Activated CD8-positive, alpha-beta memory T cell treated with anti-CD3 and anti-CD28 coated beads, Interleukin-2, amount 50 U/mL, for 48 hours (primary cell): Measurements from ENCODE around the gene PAM.

Experiments used
- DNase-seq: peaks from one replicate; pipeline ENCODE4 v3.0.0-alpha.2; 2020

Gene PAM

GRCh38 chr5:102782217-102782872 is 27.2 kb downstream of the PAM start:
- no peak for DNase-seq

DNA sequence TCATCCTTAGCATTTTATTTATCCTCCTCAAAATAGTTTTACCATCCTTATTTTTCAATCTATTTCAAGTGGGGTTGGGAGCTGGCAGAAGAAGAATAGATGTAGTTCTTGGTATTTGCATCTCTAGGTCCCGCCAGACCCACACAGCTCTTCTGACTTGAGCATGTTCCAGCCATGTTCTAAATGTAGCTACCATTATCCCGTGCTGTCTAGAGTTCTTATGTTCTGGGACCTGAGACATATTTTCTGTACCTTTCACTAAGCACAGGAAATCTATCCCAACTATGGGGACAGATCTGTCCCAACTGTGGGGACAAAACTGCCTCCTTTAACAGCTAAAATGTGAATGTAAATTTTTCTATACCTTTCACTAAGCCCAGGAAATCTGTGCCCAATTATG is 32.0 kb downstream of the PAM start:
- no peak for DNase-seq

GRCh38 chr5:102788788-102789187 is 33.7 kb downstream of the PAM start:
- no peak for DNase-seq

GRCh38 chr5:102789469-102789868 is 34.4 kb downstream of the PAM start:
- DNase-seq = no peak

- no peak for DNase-seq
These were observed 35.6 kb downstream of the PAM start for GRCh38 chr5:102790748-102791147.

- no peak for DNase-seq
These were observed 37.6 kb downstream of the PAM start for GRCh38 chr5:102792705-102793104.

- DNase-seq = no peak
These were observed 38.9 kb downstream of the PAM start for GRCh38 chr5:102794047-102794446.

DNA sequence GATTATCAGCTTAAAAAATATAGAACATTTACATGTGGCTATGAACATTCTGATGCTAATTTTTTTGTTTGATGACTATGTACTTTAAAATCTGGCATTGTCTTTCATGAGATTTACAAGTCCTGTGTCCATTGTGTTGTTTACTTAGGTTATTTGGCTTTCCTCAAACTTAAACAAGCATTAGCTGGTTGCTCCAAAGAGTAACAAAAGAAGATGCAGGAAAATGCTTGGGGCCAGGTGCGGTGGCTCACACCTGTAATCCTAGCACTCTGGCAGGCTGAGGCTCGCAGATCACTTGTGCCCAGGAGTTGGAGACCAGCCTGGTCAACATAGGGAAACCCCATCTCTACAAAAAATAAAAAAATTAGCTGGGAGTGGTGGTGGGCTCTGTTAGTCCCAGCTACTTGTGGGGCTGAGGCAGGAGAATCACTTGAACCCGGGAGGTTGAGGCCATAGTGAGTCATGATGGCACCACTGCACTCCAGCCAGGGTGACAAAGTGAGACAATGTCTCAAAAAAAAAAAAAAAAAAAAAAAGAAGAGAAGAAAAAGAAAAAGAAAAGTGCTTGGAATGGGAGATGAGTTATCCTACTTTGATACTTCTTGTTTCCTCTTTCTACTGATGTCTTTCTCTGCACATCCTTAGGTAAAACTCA is 39.7 kb downstream of the PAM start:
- no peak for DNase-seq

DNA sequence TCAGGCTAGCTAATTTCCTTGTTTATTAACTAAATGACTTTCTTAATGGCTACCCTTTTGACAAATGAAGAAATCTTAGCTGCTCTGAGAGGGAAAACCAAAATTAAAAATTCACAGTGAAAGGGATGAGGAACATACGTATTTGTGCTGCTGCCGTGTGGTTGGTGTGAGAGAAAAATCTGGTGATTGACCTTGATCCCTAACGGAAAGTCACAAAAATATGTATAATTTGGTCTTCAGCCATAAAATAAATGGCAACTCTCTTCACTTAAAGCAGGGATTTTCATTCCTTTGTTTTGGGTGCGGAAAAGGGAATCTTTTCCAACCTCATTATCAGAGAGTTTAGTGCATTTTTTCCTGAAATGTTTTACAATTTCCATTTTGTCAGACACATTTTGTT is 40.4 kb downstream of the PAM start:
- DNase-seq = no peak

- DNase-seq = no peak
These were observed 40.9 kb downstream of the PAM start for GRCh38 chr5:102796009-102796408.

GRCh38 chr5:102796498-102796897 is 41.4 kb downstream of the PAM start:
- no peak for DNase-seq

- no peak for DNase-seq
These were observed 42.3 kb downstream of the PAM start for GRCh38 chr5:102797322-102797884.

- no peak for DNase-seq
These were observed 43.1 kb downstream of the PAM start for GRCh38 chr5:102798104-102798785.

DNA sequence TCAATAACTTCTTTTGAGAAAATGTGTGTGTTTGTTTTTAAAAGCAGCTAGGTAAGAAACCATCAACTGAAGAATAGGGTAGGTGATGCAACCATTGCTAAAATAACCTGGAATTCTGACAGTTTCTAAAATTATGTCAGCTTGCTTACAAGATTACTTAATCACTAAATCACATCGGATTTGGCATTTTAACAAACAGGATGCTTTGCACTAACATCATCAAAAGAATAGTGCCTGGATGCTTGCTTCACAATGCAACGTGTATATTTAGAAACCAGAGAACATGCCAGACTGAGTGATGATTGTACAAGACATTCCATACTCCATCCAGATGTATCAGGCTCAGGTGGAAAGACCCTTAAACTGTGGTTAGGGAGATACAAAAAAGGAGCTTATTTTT is 43.9 kb downstream of the PAM start:
- DNase-seq = no peak

DNA sequence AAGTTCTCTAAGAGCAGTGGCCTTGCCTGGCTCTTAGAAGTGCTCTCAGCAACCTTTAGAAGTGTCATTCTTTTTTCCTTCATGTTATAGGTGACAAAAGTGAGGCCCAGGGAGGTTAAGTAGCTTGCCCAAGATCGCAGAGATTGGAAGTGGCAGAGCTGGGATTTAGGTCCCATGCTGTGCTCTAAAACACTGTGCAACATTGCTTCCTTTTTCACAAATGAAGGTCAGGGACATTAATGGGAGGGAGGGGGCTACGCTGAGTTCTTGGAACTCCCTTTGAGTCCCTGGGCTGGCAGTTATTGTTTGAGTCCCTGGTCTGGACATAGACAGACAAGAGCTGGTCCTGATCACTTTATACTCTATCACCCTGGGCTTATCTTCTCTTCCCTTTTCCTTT is 45.3 kb downstream of the PAM start:
- DNase-seq = no peak

DNA sequence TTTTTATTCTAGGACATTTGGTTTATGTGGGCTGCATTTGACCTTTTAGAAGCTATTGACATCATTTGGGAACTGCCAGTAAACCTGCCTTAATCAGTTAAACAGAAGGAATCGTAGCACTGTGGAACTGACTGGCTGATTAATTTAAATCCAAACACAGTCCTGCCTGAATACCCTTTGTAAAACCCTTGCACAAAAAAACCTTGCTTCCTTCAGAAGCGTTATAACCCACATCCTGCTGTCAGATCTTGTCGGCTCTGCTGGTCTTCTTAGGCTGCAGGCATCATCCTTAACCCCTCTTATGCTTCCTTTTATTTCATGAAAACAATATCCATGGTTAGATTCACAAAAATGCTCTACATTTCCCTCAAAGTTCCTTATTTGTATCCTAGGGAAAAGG is 46.3 kb downstream of the PAM start:
- no peak for DNase-seq

- DNase-seq = no peak
These were observed 47.8 kb downstream of the PAM start for GRCh38 chr5:102802708-102803458.

DNA sequence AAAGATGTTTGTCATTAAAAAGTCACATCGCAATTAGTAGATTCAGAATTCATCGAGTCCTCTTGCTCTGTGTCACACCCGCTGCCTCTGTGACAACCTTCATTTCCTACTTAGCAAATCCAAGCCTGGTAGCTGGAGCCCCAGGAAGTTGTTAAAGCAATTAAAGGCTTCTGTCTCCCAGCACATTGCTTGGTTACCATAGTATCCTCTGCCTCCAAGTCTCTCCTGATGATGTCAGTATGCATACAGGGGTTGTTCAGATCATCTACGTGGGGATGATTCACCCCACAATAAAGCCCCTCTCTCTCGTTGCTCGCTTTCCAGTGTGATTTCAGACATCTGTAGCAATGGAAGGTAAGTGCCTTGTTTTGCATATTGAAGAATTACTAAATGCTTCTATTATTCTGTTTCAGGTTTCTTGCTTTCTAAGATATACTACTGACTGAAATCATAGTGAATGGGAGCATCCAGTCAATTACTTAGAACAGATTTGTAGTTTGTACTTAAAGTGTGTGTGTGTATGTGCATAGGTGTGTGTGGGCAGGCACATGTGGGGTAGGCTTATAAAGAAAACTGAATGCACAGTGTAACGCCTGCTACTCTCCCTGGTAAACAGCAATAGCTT is 52.9 kb downstream of the PAM start:
- no peak for DNase-seq

- no peak for DNase-seq
These were observed 53.9 kb downstream of the PAM start for GRCh38 chr5:102809033-102809432.

DNA sequence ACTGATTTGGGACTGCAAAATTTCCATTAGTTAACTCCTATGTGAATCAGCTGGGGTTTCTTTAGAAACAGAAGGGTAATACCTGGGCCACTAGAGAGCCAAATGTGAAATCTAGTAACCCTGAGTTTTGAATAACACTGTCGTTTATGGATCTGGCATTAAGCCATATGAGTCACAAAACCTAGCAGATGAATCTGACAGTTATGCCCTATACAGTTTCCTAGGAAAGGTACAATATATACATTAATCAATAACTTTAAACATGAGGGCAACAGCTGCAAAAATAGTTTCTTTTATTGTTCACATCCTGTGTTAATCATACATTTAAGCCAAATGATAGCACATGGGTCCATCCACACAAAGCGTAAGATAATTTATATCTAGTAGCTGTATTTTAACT is 56.9 kb downstream of the PAM start:
- DNase-seq = no peak

GRCh38 chr5:102813740-102814139 is 58.6 kb downstream of the PAM start:
- no peak for DNase-seq

GRCh38 chr5:102815084-102815483 is 60.0 kb downstream of the PAM start:
- no peak for DNase-seq
